ENCODE measurements around the gene CNOT6L.

DNA sequence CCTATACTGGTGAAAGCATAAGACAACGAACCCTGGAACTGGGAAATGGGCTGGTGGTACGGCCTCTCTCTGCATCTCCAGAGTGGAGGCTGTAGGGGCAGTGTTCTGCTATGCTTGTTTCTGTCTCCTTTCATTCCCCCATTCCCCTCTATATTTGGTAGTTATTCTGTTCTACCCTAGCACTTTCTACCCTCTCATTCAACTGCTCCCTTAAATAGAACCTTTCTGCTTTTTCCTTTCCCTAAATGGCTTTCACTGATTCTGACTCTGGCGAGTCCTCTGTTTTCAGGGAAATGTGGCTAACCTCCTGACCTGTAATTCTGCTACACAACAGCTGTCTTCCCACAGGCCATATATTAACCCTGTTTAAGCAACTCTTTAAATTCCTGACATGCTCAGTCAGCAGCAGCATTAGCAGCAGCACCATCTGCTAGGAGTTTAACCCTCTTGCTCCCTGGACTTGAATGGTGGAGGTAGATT lies 119.4 kb downstream of the CNOT6L start:
- TF ChIP-seq, protein P1, sequence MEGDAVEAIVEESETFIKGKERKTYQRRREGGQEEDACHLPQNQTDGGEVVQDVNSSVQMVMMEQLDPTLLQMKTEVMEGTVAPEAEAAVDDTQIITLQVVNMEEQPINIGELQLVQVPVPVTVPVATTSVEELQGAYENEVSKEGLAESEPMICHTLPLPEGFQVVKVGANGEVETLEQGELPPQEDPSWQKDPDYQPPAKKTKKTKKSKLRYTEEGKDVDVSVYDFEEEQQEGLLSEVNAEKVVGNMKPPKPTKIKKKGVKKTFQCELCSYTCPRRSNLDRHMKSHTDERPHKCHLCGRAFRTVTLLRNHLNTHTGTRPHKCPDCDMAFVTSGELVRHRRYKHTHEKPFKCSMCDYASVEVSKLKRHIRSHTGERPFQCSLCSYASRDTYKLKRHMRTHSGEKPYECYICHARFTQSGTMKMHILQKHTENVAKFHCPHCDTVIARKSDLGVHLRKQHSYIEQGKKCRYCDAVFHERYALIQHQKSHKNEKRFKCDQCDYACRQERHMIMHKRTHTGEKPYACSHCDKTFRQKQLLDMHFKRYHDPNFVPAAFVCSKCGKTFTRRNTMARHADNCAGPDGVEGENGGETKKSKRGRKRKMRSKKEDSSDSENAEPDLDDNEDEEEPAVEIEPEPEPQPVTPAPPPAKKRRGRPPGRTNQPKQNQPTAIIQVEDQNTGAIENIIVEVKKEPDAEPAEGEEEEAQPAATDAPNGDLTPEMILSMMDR (IDR thresholded peaks at IDR 0.05): 0 out of 3 replicates have a peak, but pooled peaks have one; percentile 11
- TF ChIP-seq SMC3 (IDR thresholded peaks at IDR 0.05) (no peak), KDM1A (IDR thresholded peaks at IDR 0.05; ENCODE audit: low read depth) (no peak), ZFP36 (IDR thresholded peaks at IDR 0.05; ENCODE audit: borderline replicate concordance, partially characterized antibody) (no peak), CHD4 (IDR thresholded peaks at IDR 0.05; ENCODE audit: borderline replicate concordance) (no peak), EP300 (IDR thresholded peaks at IDR 0.05) (no peak)
- TF ChIP-seq, protein P2, sequence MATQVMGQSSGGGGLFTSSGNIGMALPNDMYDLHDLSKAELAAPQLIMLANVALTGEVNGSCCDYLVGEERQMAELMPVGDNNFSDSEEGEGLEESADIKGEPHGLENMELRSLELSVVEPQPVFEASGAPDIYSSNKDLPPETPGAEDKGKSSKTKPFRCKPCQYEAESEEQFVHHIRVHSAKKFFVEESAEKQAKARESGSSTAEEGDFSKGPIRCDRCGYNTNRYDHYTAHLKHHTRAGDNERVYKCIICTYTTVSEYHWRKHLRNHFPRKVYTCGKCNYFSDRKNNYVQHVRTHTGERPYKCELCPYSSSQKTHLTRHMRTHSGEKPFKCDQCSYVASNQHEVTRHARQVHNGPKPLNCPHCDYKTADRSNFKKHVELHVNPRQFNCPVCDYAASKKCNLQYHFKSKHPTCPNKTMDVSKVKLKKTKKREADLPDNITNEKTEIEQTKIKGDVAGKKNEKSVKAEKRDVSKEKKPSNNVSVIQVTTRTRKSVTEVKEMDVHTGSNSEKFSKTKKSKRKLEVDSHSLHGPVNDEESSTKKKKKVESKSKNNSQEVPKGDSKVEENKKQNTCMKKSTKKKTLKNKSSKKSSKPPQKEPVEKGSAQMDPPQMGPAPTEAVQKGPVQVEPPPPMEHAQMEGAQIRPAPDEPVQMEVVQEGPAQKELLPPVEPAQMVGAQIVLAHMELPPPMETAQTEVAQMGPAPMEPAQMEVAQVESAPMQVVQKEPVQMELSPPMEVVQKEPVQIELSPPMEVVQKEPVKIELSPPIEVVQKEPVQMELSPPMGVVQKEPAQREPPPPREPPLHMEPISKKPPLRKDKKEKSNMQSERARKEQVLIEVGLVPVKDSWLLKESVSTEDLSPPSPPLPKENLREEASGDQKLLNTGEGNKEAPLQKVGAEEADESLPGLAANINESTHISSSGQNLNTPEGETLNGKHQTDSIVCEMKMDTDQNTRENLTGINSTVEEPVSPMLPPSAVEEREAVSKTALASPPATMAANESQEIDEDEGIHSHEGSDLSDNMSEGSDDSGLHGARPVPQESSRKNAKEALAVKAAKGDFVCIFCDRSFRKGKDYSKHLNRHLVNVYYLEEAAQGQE (IDR thresholded peaks at IDR 0.05): no peak
- TF ChIP-seq, protein P3, sequence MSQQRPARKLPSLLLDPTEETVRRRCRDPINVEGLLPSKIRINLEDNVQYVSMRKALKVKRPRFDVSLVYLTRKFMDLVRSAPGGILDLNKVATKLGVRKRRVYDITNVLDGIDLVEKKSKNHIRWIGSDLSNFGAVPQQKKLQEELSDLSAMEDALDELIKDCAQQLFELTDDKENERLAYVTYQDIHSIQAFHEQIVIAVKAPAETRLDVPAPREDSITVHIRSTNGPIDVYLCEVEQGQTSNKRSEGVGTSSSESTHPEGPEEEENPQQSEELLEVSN (IDR thresholded peaks at IDR 0.05; ENCODE audit: borderline replicate concordance, low read depth): no peak
